OCI-LY1 (cell line): Measurements from ENCODE around the gene EML4.

Experiments used
- H2AFZ ChIP-seq: fragments of 200-600 bp; sonication (generic), shearing (Covaris generic); 2 replicates; pipeline ENCODE4 v1.6.0; 2014; ENCODE audit warnings: antibody characterized with exemption, mild to moderate bottlenecking, low read length
- H3F3A ChIP-seq: fragments of 200-600 bp; sonication (generic), shearing (Covaris generic); 2 replicates; pipeline ENCODE4 v1.6.0; 2014; ENCODE audit warnings: mild to moderate bottlenecking, antibody characterized with exemption, low read length, moderate library complexity; ENCODE audit not compliant: insufficient read depth
- H3K27ac ChIP-seq: fragments of 200-600 bp; sonication (generic); 2 replicates; pipeline ENCODE4 v1.5.1; 2014; ENCODE audit warnings: low read length, mixed run types, mild to moderate bottlenecking, low read depth; ENCODE audit not compliant: poor library complexity, severe bottlenecking
- H3K27me3 ChIP-seq: fragments of 200-600 bp; sonication (generic); 2 replicates; pipeline ENCODE4 v1.6.0; 2014; ENCODE audit warnings: antibody characterized with exemption, mild to moderate bottlenecking, low read length, moderate library complexity; ENCODE audit not compliant: insufficient read depth
- H3K36me3 ChIP-seq: fragments of 200-600 bp; sonication (generic); 2 replicates; pipeline ENCODE4 v1.6.1; 2014; ENCODE audit warnings: mild to moderate bottlenecking, antibody characterized with exemption, low read length, moderate library complexity, mixed read lengths; ENCODE audit not compliant: insufficient read depth
- H3K4me1 ChIP-seq: fragments of 200-600 bp; sonication (generic); 2 replicates; pipeline ENCODE4 v1.5.1; 2014; ENCODE audit warnings: mild to moderate bottlenecking, low read length, moderate library complexity; ENCODE audit not compliant: insufficient read depth, severe bottlenecking
- H3K4me2 ChIP-seq: fragments of 200-600 bp; sonication (generic), shearing (Covaris generic); 2 replicates; pipeline ENCODE4 v1.6.1; 2014; ENCODE audit warnings: low read length
- H3K4me3 ChIP-seq: fragments of 200-600 bp; sonication (generic); 2 replicates; pipeline ENCODE4 v1.5.1; 2014; ENCODE audit warnings: low read length, low read depth, mild to moderate bottlenecking, mixed read lengths; ENCODE audit not compliant: poor library complexity, severe bottlenecking
- H3K79me2 ChIP-seq: fragments of 200-600 bp; shearing (Covaris generic); 2 replicates; pipeline ENCODE4 v1.6.1; 2016; ENCODE audit warnings: mixed run types, low read length, mixed read lengths; ENCODE audit not compliant: insufficient read depth
- H3K9ac ChIP-seq: fragments of 200-600 bp; sonication (generic), shearing (Covaris generic); 2 replicates; pipeline ENCODE4 v1.6.1; 2014; ENCODE audit warnings: mild to moderate bottlenecking, low read length, mixed read lengths
- H3K9me2 ChIP-seq: fragments of 200-600 bp; sonication (generic), shearing (Covaris generic); 2 replicates; pipeline ENCODE4 v1.6.1; 2014; ENCODE audit warnings: low read depth, mild to moderate bottlenecking, low read length, mixed read lengths
- H3K9me3 ChIP-seq: fragments of 200-600 bp; shearing (Covaris generic); 2 replicates; pipeline ENCODE4 v1.6.1; 2014; ENCODE audit warnings: low read length, mixed read lengths
- H4K20me1 ChIP-seq: fragments of 200-600 bp; sonication (generic), shearing (Covaris generic); 2 replicates; pipeline ENCODE4 v1.6.0; 2016; ENCODE audit warnings: mild to moderate bottlenecking, low read length; ENCODE audit not compliant: insufficient read depth
- CTCF ChIP-seq: fragments of 200-600 bp; sonication (generic), shearing (Covaris generic); IDR thresholded peaks from 2 replicates; pipeline ENCODE4 v1.5.1; 2017; ENCODE audit warnings: mild to moderate bottlenecking, antibody characterized with exemption, low read length, moderate library complexity, mixed read lengths
- EZH2 ChIP-seq: fragments of 200-600 bp; sonication (generic), shearing (Covaris generic); IDR thresholded peaks from 2 replicates; pipeline ENCODE4 v1.8.0; 2017; ENCODE audit warnings: borderline replicate concordance, mixed run types, mild to moderate bottlenecking, antibody characterized with exemption, low read length, moderate library complexity, mixed read lengths

The EML4 gene

GRCh38 chr2:42359304-42359964 is 190.3 kb downstream of the EML4 start:
- Histone ChIP-seq H3K4me3 (peak overlapping the region; percentile 87), H4K20me1 (no peaks in the 10 kb centered on the region), H3F3A (no peaks in the 10 kb centered on the region), H3K4me1 (peaks cover 32% of the 10 kb centered on the region), H3K27ac (peak overlapping the region; percentile 25), H3K79me2 (peaks cover 62% of the 10 kb centered on the region), H3K9me2 (no peaks in the 10 kb centered on the region), H3K9ac (peak overlapping the region; percentile 87), H2AFZ (no peak overlapping the region), H3K27me3 (no peaks in the 10 kb centered on the region), H3K4me2 (peak overlapping the region; percentile 74), H3K9me3 (no peaks in the 10 kb centered on the region), H3K36me3 (peaks cover 6% of the 10 kb centered on the region; the same call in 1 of the 2 replicates)
- TF ChIP-seq CTCF (no peak), EZH2 (no peak)

GRCh38 chr2:42359965-42360483 is 190.9 kb downstream of the EML4 start:
- Histone ChIP-seq H3K4me3 (peak overlapping the region; percentile 87), H3K27me3 (no peaks in the 10 kb centered on the region), H2AFZ (no peak overlapping the region), H3K4me2 (peak overlapping the region; percentile 74), H4K20me1 (no peaks in the 10 kb centered on the region), H3K4me1 (peaks cover 32% of the 10 kb centered on the region), H3K79me2 (peaks cover 56% of the 10 kb centered on the region), H3K9me3 (no peaks in the 10 kb centered on the region), H3K9me2 (no peaks in the 10 kb centered on the region), H3K27ac (peak overlapping the region; percentile 25), H3K36me3 (peaks cover 6% of the 10 kb centered on the region; the same call in 1 of the 2 replicates), H3F3A (no peaks in the 10 kb centered on the region), H3K9ac (peak overlapping the region; percentile 87)
- TF ChIP-seq CTCF, result no peak
- no peak for TF ChIP-seq EZH2

GRCh38 chr2:42360493-42360889 is 191.3 kb downstream of the EML4 start:
- Histone ChIP-seq H3K27ac (peak overlapping the region; percentile 90), H3K79me2 (peaks cover 52% of the 10 kb centered on the region)

More at GRCh38 chr2:42360493-42360889, 191.3 kb downstream of the EML4 start:
- Histone ChIP-seq H3K9me2 (no peaks in the 10 kb centered on the region), H3K9ac (peak overlapping the region; percentile 87), H3K27me3 (no peaks in the 10 kb centered on the region), H3K4me3 (peak overlapping the region; percentile 87), H3K9me3 (no peaks in the 10 kb centered on the region), H3K4me2 (peak overlapping the region; percentile 74), H3K36me3 (peaks cover 6% of the 10 kb centered on the region; the same call in 1 of the 2 replicates), H2AFZ (no peak overlapping the region), H4K20me1 (no peaks in the 10 kb centered on the region), H3F3A (no peaks in the 10 kb centered on the region), H3K4me1 (peaks cover 32% of the 10 kb centered on the region)
- no peak for TF ChIP-seq CTCF
- TF ChIP-seq EZH2, result no peak
